Left forelimb (tissue), 1 donor: ENCODE measurements around the gene TEKTIP1.
"Not testable (repeated sequence)": the region's sequence is repeated elsewhere in the genome, so short reads cannot be mapped to it uniquely, and the experiment has no call there.

Source experiments
- DNase-seq: peaks from one replicate; pipeline ENCODE4 v3.0.0-alpha.2; 2018; ENCODE audit warnings: low spot score

The TEKTIP1 gene

GRCh38 chr19:3523361-3524077 lies 15.5 kb upstream of the TEKTIP1 start:
- no peak for DNase-seq

- DNase-seq: no peak
These were observed 14.7 kb upstream of the TEKTIP1 start for GRCh38 chr19:3524078-3524842.

GRCh38 chr19:3524904-3525451 lies 14.0 kb upstream of the TEKTIP1 start:
- no peak for DNase-seq

DNA sequence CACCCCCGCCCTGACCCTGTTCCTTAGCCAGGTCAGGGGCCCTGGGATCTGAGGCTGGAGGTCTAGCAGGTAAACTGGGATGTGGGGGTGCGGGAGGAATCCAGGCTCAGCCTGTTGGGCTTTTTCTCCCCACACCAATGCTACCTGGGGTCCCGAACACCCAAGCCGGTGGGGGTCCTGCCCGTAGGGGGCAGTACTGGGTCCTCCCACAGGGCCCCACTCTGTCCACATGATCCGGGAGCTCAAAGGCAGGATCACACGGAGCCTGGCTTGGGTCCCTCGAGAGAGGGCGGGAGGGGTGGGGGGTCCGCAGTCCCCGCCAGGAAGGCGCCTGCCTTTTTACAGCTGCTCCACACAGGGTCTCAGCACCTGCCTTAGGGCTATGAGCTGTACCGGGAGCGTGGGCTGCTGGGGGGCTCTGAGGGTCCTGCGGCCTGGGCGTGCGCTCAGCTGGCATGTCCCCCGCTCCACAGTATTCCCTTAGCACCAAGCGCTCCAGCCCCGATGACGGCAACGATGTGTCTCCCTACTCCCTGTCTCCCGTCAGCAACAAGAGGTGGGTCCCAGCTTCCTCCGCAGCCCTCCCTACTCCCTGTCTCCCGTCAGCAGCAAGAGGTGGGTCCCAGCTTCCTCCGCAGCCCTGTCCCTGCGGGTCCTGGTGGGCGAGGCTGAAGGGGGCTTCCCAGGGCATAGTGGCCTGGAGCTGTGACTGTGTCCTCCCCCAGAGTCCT lies 12.3 kb upstream of the TEKTIP1 start:
- no peak for DNase-seq

DNA sequence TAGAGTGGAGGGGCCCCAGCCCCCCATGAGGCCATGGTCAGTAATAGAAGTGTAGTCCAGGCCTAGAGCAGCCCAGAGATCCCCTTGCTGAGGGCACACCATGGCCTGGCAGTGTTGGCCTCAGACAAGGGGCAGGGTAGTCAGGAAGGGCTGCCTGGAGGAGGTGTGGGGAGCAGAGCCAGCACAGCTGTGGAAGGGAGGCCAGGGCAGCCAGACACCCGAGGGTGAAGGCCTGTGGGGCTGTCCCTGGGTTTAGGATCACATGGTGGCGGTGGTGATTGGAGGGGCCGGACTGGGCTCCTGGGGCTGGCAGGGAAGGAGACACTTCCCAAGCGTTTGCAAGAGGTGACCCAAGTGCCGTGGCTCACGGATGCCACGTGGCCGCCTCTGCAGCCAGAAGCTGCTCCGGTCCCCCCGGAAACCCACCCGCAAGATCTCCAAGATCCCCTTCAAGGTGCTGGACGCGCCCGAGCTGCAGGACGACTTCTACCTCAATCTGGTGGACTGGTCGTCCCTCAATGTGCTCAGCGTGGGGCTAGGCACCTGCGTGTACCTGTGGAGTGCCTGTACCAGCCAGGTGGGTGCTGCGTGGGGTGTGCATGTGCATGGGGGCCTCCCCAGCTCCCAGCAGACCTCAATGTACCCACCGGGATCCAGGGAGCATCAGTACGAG lies 11.6 kb upstream of the TEKTIP1 start:
- no peak for DNase-seq

- DNase-seq: no peak
These were observed 10.9 kb upstream of the TEKTIP1 start for GRCh38 chr19:3528080-3528479.

DNA sequence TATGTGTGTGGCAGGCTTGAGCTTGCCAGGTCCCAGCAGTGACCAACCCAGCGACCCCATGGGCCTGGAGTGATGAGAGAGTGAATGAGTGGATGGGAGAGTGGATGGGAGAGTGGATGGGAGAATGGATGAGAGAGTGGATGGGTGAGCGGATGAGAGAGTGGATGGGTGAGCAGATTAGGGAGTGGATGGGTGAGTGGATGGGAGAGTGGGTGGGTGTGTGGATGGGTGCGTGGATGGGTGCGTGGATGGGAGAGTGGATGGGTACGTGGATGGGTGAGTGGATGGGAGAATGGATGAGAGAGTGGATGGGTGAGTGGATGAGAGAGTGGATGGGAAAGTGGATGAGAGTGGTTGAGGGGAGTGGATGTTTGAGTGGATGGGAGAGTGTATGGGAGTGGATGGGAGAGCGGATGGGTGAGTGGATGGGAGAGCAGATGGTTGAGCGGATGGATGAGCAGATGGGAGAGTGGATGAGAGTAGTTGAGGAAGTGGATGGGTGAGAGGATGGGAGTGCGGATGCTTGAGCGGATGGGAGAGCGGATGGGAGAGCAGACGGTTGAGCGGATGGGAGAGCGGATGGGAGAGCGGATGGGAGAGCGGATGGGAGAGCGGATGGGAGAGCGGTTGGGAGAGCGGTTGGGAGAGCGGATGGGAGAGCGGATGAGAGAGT lies 10.3 kb upstream of the TEKTIP1 start:
- no peak for DNase-seq

- not testable (repeated sequence) for DNase-seq
These were observed 9.7 kb upstream of the TEKTIP1 start for GRCh38 chr19:3529299-3529698.

DNA sequence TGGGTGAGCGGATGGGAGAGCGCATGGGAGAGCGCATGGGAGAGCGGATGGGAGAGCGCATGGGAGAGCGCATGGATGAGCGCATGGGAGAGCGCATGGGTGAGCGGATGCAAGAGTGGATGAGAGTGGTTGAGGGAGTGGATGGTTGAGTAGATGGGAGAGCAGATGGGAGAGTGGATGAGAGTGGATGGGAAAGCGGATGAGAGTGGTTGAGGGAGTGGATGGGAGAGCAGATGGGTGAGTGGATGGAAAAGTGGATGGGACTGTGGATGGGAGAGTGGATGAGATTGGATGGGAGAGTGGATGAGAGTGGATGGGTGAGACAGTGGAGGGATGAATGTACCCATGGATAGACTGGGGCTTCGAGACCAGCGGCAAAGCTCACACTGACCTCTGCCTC lies 8.6 kb upstream of the TEKTIP1 start:
- DNase-seq: no peak

- no peak for DNase-seq
These were observed 7.3 kb upstream of the TEKTIP1 start for GRCh38 chr19:3531716-3532115.

- DNase-seq: no peak
These were observed 6.7 kb upstream of the TEKTIP1 start for GRCh38 chr19:3532154-3532786.

DNA sequence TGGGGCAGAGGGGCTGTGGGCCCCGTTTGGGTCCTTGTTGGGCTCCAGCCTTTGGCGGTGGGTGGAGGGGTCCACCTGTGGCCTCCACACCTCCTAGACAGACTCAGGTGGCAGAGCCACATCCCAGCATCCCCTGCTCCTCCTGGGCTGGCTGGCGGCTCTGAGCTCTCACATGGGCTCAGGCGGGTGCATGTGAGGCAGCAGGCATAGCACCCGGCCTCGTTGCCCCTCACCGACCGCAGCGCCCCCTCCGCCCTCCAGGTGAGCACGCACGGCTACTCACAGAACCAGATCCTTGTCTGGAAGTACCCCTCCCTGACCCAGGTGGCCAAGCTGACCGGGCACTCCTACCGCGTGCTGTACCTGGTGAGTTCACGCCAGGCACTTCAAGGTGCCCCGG lies 5.9 kb upstream of the TEKTIP1 start:
- no peak for DNase-seq

DNA sequence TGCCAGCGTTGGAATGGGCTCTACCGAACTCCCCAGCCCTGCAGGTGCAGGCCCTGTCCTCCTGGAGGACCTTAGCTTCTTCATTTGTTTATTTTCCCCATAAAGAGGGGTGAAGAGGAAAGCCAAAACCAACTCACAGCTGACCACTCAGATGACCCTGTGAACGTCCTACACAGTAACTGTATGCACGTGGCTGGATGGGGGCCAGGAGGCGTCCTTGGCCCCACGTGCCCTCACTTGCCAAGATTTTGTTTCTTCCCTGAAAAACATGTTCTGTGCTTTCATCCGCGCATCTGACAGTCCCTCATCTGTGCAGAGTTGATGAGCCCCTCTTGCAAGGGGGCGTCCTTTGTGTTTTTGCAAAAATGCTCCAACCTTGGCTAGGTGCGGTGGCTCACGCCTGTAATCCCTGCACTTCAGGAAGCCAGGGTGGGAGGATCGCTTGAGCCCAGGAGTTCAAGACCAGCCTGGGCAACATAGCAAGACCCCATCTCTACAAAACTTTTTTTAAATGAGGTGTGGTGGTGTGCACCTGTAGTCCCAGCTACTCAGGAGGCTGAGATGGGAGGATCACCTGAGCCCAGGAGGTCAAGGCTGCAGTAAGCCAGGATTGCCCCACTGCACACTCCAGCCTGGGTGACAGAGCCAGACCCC lies 5.3 kb upstream of the TEKTIP1 start:
- DNase-seq: no peak

DNA sequence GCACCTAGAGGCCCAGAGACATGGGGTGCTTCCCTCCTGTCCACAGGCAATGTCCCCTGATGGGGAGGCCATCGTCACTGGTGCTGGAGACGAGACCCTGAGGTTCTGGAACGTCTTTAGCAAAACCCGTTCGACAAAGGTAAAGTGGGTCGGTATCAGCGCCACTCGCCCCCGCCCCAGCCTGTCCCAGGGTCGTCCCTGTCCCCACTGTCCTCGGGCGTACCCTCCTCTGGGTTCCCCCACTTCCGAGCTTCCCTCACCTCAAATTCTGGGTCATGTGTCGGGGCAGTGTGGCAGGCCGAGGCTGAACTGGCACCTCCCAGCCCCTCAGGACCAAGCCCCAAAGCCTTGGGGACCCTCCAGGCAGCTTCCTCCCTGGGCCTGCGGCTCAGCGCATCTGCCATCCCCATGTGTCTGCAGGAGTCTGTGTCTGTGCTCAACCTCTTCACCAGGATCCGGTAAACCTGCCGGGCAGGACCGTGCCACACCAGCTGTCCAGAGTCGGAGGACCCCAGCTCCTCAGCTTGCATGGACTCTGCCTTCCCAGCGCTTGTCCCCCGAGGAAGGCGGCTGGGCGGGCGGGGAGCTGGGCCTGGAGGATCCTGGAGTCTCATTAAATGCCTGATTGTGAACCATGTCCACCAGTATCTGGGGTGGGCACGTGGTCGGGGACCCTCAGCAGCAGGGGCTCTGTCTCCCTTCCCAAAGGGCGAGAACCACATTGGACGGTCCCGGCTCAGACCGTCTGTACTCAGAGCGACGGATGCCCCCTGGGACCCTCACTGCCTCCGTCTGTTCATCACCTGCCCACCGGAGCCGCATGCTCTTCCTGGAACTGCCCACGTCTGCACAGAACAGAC lies 4.4 kb upstream of the TEKTIP1 start:
- no peak for DNase-seq

GRCh38 chr19:3535235-3535535 lies 3.8 kb upstream of the TEKTIP1 start:
- DNase-seq: no peak

- no peak for DNase-seq
These were observed 3.4 kb upstream of the TEKTIP1 start for GRCh38 chr19:3535563-3535965.

DNA sequence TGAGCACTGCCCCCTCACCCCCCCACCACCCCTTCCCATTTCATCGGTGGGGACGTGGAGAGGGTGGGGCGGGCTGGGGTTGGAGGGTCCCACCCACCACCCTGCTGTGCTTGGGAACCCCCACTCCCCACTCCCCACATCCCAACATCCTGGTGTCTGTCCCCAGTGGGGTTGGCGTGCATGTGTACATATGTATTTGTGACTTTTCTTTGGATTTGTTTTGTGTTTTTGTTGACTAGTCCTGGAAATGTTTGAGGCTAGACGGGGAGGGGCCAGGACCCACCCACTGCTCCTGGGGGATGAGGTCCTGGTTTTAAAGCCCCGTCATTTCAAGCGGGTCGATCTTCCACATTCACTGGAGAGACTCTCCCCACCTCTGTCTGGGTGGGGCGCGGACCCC lies 3.0 kb upstream of the TEKTIP1 start:
- DNase-seq: no peak

DNA sequence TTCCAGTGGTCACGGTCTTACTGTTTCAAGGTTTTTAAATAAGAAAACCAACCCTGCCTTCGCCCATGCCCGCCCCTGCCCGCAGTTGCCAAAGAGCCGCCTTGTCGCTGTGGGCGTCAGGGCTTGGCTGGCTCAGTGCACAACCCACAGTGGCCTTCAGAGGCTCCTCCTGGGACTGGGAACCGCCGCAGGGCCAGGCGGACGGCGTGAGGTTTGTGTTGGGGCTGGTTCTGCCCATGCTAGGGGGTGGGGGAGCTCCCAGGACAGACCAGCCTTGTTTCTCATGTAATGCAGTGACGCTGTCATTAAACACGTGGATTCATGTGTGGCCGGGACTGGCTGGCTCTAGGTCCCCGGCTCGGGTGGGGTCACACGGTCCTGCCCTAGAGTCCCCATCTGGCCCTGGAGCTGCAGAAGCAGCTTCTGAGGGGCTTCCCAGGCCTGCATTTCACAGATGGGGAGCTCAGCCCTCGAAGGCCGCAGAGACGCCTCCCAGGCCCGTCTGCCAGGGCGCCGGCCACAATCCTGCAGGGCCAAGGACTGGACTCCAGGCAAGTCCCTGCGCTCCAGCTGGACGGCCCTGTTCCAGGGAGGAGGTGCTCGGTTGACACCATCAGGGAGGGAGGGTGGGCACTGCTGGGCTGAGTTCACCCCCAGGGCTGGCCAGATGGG lies 2.4 kb upstream of the TEKTIP1 start:
- DNase-seq: no peak

DNA sequence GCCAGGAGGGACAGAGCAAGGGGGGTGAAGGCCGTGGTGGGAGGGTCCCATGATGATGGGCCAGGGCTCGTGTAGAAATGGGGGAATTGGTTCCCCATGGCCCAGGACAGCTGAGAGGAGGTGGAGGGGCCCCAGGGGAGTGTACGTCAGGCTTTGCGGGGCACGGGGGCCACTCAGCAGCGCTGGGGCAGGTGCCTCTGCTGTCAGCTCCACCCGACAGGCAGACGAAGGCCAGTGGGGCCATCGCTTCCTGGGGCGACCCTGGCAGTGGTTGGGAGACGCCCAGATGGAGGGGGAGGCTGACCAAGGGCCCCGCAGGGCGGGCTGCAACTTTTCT lies 1.9 kb upstream of the TEKTIP1 start:
- DNase-seq: no peak
